Astrocyte of the cerebellum (primary cell): ENCODE measurements around the gene OXLD1.

Source experiments
- DNase-seq: peaks from one replicate; pipeline ENCODE4 v3.0.0-alpha.2; 2011; ENCODE audit warnings: low read depth
- H3K4me3 ChIP-seq: 2 replicates; pipeline ENCODE4 v1.5.1; 2011; ENCODE audit warnings: mild to moderate bottlenecking, low read depth, low read length, moderate library complexity
- in situ Hi-C: cut with HindIII; loops from 2 replicates; pipeline ENCODE4 v1.10.0; 2017; ENCODE audit warnings: low sequenced_read_pairs
- TF ChIP-seq, protein P1 (sequence below): IDR thresholded peaks from 2 replicates; pipeline ENCODE4 v1.5.1; 2012; ENCODE audit warnings: low read length, low read depth, moderate library complexity, mild to moderate bottlenecking; ENCODE audit errors: missing control alignments

The OXLD1 gene

DNA sequence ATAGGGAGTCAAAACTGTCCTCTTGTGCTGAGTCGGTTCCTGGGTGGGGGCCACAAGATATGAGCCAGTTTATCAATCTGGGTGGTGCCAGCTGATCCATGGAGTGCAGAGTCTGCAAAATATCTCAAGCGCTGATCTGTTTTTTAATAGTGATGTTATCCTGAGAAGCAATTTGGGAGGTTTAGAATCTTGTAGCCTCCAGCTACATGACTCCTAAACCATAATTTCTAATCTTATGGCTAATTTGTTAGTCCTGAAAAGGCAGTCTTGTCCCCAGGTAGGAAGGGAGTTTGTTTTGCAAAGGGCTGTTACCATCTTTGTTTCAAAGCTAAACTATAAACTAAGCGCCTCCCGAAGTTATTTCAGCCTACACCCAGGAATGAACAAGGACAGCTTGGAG is 27.7 kb downstream of the OXLD1 start:
- in situ Hi-C loops: no loop called here
- TF ChIP-seq, protein P1, sequence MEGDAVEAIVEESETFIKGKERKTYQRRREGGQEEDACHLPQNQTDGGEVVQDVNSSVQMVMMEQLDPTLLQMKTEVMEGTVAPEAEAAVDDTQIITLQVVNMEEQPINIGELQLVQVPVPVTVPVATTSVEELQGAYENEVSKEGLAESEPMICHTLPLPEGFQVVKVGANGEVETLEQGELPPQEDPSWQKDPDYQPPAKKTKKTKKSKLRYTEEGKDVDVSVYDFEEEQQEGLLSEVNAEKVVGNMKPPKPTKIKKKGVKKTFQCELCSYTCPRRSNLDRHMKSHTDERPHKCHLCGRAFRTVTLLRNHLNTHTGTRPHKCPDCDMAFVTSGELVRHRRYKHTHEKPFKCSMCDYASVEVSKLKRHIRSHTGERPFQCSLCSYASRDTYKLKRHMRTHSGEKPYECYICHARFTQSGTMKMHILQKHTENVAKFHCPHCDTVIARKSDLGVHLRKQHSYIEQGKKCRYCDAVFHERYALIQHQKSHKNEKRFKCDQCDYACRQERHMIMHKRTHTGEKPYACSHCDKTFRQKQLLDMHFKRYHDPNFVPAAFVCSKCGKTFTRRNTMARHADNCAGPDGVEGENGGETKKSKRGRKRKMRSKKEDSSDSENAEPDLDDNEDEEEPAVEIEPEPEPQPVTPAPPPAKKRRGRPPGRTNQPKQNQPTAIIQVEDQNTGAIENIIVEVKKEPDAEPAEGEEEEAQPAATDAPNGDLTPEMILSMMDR: no peak
- no peak overlapping the region for H3K4me3 ChIP-seq
- DNase-seq: no peak

DNA sequence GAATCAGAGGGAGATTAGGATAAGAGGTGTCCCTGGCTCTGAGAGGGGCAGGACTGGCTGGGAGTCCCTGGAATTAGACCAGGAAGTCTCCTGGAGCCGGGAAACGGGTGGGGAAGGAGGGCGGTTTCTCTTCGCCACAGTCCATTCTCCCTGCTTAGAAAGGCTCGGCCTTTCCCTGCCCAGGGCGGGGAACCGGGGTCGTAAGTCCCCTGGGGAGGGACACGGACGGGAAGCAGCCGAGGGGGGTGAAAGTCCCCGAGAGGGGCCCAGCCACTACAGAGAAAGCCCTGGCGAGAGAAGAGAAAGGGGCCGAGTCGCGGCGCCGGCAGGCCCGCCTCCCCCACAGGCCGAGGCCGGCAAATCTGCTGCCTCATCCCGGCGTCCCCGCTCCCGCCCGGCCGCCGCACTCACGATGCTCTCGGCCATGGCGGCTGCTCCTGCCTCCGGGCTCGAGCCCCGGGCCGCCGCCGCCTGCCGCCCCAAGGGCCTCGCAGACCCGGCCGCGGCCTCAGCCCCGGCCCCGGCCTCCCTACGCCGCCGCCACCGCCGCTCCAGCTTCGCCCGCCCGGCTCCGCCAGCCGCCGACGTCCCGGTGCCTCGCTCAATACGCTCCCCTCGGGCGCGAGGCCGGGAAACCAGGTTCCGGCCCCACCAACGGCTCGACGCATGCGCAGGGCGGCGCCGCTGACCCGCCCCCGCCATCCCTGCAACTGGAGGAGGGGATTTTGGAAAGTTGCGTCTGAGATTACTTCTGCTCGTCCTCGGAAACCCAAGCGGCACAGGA is 29.7 kb downstream of the OXLD1 start, which contains the start of the genes NPLOC4 and TSPAN10:
Gene NPLOC4 (minus strand): TSS at position 608 of the 784 bp plus-strand sequence. CDS start 182 bp downstream, at position 426.
Gene TSPAN10 (plus strand): TSS at position 692 of the 784 bp plus-strand sequence. CDS start 5,217 bp downstream, outside the sequence.
- DNase-seq: peak; percentile 52
- H3K4me3 ChIP-seq: peak within 1 kb of the TSS; percentile 91
- in situ Hi-C loops: no loop called here
- TF ChIP-seq, protein P1: no peak

DNA sequence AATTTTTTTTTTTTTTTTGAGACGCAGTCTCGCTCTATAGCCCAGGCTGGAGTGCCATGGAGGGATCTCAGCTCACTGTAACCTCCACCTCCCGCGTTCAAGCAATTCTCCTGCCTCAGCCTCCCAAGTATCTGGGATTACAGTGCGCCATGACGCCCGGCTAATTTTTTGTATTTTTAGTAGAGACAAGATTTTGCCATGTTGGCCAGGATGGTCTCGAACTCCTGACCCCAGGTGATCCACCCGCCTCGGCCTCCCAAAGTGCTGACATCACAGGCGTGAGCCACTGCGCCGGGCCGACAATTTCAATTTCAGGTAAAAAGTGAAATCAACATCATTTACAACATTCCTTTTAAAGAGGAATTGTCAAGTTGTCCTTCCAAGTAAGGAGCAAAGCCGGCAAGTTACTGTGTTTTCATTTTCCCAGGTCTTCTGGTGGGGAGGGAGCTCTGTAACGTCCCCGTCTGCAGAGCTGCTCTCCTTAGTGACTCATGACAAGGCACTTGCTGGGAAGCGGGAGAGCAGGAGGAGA is 30.4 kb downstream of the OXLD1 start:
- DNase-seq: no peak
- in situ Hi-C loops: no loop called here
- TF ChIP-seq, protein P1: no peak
- peak overlapping the region; percentile 91 for H3K4me3 ChIP-seq

DNA sequence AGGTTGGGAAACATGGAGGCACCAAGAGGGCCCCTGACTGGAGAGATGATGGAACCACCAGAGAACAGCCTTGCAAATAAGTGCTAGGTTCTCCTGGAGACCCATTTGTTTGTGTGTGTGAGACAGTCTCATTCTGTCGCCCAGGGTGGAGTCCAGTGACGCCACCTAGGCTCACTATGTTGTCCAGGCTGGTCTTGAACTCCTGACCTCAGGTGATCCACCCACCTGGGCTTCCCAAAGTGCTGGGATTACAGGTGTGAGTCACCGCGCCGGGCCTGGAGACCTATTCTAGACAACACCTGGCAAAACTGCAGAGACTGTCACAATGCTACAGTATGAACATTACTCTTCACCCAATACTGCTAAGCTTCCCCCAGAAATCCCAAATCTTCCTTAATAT is 31.0 kb downstream of the OXLD1 start:
- H3K4me3 ChIP-seq: peak overlapping the region; percentile 91
- in situ Hi-C loops: no loop called here
- DNase-seq: no peak
- TF ChIP-seq, protein P1: no peak

DNA sequence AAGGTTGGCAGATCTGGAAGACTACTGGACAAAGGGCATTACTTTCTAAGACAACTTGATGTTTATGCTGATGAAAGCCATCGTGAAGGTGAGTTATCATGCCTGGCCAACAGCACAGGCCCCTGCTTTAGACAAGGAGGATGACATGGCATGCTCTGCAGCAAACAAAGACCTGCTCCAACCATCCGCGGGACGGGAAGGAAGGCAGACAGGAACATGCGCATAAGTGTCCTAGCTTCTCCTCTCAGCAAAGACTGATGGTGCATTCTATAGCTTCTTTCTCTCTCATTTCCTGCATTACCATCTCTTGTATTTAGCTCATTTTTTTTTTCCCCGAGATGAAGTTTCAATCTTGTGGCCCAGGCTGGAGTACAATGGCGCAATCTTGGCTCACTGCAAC is 34.9 kb downstream of the OXLD1 start:
- DNase-seq: no peak
- in situ Hi-C loops: no loop called here
- no peak overlapping the region for H3K4me3 ChIP-seq
- TF ChIP-seq, protein P1: no peak

DNA sequence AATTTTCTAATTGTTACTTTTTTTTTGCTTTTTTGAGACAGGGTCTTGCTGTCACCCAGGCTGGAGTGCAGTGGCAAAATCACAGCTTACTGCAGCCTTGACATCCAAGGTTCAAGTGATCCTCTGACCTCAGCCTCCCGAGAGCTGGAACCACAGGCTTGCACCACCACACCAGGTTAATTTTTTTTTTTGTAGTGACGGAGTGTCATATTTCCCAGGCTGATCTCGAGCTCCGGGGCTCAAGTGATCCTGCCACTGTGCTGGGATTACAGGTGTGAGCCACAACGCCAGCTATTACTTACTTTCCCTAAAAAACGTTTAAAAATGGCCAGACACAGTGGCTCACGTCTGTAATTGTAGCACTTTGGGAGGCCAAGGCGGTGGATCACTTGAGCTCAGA is 36.1 kb downstream of the OXLD1 start:
- H3K4me3 ChIP-seq: no peak overlapping the region
- in situ Hi-C loops: no loop called here
- no peak for DNase-seq
- TF ChIP-seq, protein P1: no peak
